Ureter (tissue), 1 donor: ENCODE data around the gene ZNF148. TPM values are rescaled to one million over a fixed set of nuclear protein-coding genes. Genes with fewer than 3 reads are reported as not detected.
A peak's percentile ranks its signal among the peaks of the same experiment; 100 is the strongest.

Source experiments
- DNase-seq: peaks from one replicate; pipeline ENCODE4 v3.0.0-alpha.2; 2020; ENCODE audit warnings: low spot score
- total RNA-seq: library from RNA; stranded (reverse); gene quantifications from one replicate; pipeline ENCODE4 v1.2.4, GENCODE V29; 2023
- donor health status: DM: yes; HTN: yes; CAD: no.

Gene ZNF148
- total RNA-seq, 1 donor from 2014 or later, result 50.2 TPM

- no peak for DNase-seq
Observed at GRCh38 chr3:125191256-125191655, 183.9 kb downstream of the ZNF148 start.

- DNase-seq, result no peak
Observed at GRCh38 chr3:125190786-125191185, 184.3 kb downstream of the ZNF148 start.

- no peak for DNase-seq
Observed at GRCh38 chr3:125189378-125190165, 185.6 kb downstream of the ZNF148 start.

- no peak for DNase-seq
Observed at GRCh38 chr3:125188955-125189354, 186.2 kb downstream of the ZNF148 start.

GRCh38 chr3:125187599-125187910 is 187.6 kb downstream of the ZNF148 start:
- no peak for DNase-seq

- no peak for DNase-seq
Observed at GRCh38 chr3:125186800-125187598, 188.1 kb downstream of the ZNF148 start.

- DNase-seq, result peak; percentile 35
Observed at GRCh38 chr3:125186261-125186787, 188.8 kb downstream of the ZNF148 start.

GRCh38 chr3:125185805-125186204 is 189.3 kb downstream of the ZNF148 start:
- peak; percentile 27 for DNase-seq

GRCh38 chr3:125179884-125180240 is 195.3 kb downstream of the ZNF148 start:
- no peak for DNase-seq

GRCh38 chr3:125179143-125179883 is 195.8 kb downstream of the ZNF148 start:
- no peak for DNase-seq

GRCh38 chr3:125177746-125178145 is 197.4 kb downstream of the ZNF148 start:
- DNase-seq, result peak; percentile 31

Other genes starting within 250 kb of the ZNF148 start
- 6.1 TPM for gene SLC12A8, start 162.6 kb downstream of the ZNF148 start, total RNA-seq
- gene SNX4, start 144.9 kb upstream of the ZNF148 start, total RNA-seq, result 31.0 TPM
- gene OSBPL11, start 220.2 kb upstream of the ZNF148 start, total RNA-seq, result 14.8 TPM